Astrocyte (in vitro differentiated cells and primary cell): ENCODE data around the gene GREB1.

Experiments
- CTCF ChIP-seq: IDR thresholded peaks from 2 replicates; pipeline ENCODE4 v1.5.1; 2011; ENCODE audit warnings: low read depth, mild to moderate bottlenecking, inconsistent platforms, low read length, moderate library complexity; ENCODE audit not compliant: insufficient read depth
- EZH2 ChIP-seq: IDR thresholded peaks from 2 replicates; pipeline ENCODE4 v1.6.1; 2012; ENCODE audit warnings: mild to moderate bottlenecking, low read length, inconsistent platforms; ENCODE audit not compliant: insufficient read depth

DNA sequence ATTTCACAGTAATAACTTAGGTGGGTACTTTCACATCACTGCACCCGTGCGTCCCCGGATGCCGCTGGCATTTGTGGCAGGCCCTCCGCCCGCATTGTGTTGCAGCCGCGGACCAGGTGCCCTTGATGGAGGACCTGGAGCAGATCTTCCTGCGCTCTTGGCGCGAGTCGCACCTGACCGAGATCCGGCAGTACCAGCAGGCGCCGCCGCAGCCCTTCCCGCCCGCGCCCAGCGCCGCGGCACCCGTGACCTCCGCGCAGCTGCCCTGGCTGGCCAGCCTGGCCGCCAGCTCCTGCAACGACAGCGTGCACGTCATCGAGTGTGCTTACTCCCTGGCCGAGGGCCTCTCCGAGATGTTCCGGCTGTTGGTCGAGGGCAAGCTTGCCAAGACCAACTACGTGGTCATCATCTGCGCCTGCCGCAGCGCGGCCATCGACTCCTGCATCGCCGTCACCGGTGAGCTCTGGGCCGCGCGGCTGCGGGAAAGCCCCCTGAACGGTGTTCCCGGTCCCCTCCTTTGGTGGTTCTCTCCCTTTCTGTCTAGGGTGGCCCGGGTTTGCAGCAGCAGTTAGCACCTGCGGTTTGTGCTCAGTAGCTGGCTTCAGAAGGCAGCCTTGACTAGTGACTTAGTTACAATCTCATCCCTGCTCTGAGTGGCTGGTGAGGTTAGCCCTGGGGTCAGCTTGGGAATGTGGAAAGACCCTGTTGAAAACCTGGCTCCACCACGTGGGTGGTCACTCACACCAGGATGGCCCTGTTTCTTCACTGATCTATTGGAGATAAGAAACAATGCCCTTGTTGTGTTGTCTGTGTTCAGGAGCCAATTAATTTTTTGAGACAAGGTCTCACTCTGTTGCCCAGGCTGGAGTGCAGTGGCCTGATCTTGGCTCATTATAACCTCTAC lies 59.1 kb downstream of the GREB1 start:
- no peak for TF ChIP-seq CTCF
- TF ChIP-seq EZH2: no peak
